ENCODE results near the gene NSUN7.

GRCh38 chr4:40722576-40723161 is 27.1 kb upstream of the NSUN7 start:
- no peak for TF ChIP-seq ARNT (IDR thresholded peaks at IDR 0.05)
- no peak for TF ChIP-seq BHLHE40 (IDR thresholded peaks at IDR 0.05; ENCODE audit: borderline replicate concordance)
- no peak for TF ChIP-seq TARDBP (IDR thresholded peaks at IDR 0.05)
- no peak for TF ChIP-seq ELF4 (IDR thresholded peaks at IDR 0.05)
- no peak for TF ChIP-seq FOXM1 (IDR thresholded peaks at IDR 0.05; ENCODE audit: borderline replicate concordance)
- no peak for TF ChIP-seq HDGF (IDR thresholded peaks at IDR 0.05; ENCODE audit: borderline replicate concordance)
- TF ChIP-seq ZNF384 (IDR thresholded peaks at IDR 0.05): no peak
- no peak for TF ChIP-seq FOXA1 (IDR thresholded peaks at IDR 0.05)
